ENCODE measurements around the gene OSTN. TPM values are rescaled to one million over a fixed set of nuclear protein-coding genes. Genes with fewer than 3 reads are reported as not detected.

Gene OSTN
- total RNA-seq, 6 experiments from 2014 or later = not detected

DNA sequence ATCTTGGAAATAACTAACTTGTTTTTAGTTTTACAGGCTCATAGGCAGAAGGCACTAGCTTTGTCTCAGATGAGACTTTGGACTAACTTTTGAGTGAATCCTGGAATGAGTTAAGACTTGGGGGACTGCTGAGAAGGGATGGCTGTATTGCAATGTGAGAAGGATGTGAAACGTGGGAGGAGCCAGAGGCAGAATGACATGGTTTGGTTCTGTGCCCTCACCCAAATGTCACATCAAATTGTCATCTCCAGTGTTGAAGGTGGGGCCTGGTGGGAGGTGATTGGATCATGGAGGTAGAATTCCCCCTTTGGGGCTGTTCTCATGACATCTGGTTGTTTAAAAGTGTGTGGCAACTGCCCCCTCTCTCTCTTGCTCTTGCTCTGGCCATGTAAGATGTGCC is 101.4 kb downstream of the OSTN start:
- Histone ChIP-seq H3K36me3 (no peaks in the 10 kb centered on the region), H3K4me3 (no peak overlapping the region), H3K27me3 (no peaks in the 10 kb centered on the region), H3K4me1 (no peaks in the 10 kb centered on the region), H3K9me3 (no peaks in the 10 kb centered on the region), H3K27ac (no peak overlapping the region)
- intact Hi-C loops (cut with DNase I) = no loop called here
- WGBS (ENCODE audit: insufficient coverage, low coverage, low lambda C conversion rate, missing lambda C conversion rate) = 40% methylated on average over 1 of the region's 1 CpG
- ATAC-seq (no peak), DNase-seq (no peak)
- TF ChIP-seq POLR2A (IDR thresholded peaks at IDR 0.05) = no peak
- TF ChIP-seq, protein P1, sequence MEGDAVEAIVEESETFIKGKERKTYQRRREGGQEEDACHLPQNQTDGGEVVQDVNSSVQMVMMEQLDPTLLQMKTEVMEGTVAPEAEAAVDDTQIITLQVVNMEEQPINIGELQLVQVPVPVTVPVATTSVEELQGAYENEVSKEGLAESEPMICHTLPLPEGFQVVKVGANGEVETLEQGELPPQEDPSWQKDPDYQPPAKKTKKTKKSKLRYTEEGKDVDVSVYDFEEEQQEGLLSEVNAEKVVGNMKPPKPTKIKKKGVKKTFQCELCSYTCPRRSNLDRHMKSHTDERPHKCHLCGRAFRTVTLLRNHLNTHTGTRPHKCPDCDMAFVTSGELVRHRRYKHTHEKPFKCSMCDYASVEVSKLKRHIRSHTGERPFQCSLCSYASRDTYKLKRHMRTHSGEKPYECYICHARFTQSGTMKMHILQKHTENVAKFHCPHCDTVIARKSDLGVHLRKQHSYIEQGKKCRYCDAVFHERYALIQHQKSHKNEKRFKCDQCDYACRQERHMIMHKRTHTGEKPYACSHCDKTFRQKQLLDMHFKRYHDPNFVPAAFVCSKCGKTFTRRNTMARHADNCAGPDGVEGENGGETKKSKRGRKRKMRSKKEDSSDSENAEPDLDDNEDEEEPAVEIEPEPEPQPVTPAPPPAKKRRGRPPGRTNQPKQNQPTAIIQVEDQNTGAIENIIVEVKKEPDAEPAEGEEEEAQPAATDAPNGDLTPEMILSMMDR (IDR thresholded peaks at IDR 0.05) = no peak

DNA sequence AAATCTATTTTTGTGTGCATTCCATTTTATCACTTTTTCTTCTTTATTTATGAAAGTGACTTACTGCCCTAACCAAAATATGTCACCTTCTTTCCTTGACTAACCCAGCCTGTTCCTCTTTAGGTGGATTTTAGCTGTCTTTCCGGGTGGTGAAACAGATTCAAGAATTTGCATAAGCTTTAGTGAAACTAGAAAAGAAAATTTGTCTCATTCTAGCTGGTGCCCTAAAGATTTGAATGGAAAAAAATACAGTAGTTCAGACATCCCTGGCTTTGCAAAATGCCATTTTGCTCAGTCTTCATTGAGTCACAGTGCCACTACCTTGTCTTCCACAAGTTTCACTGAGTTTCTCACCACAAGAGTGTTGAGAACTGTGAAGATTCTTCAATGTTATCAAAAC is 102.0 kb downstream of the OSTN start:
- WGBS (ENCODE audit: insufficient coverage, low coverage, low lambda C conversion rate, missing lambda C conversion rate) = 64% methylated on average over 1 of the region's 1 CpG
- no peaks in the 10 kb centered on the region for H3K27me3 ChIP-seq
- no peak overlapping the region for H3K27ac ChIP-seq
- no peaks in the 10 kb centered on the region for H3K9me3 ChIP-seq
- H3K4me1 ChIP-seq = no peaks in the 10 kb centered on the region
- TF ChIP-seq POLR2A (IDR thresholded peaks at IDR 0.05) = no peak
- TF ChIP-seq, protein P1 (IDR thresholded peaks at IDR 0.05) = no peak
- ATAC-seq (no peak), DNase-seq (no peak)
- H3K36me3 ChIP-seq = no peaks in the 10 kb centered on the region
- intact Hi-C loops (cut with DNase I) = no loop called here
- H3K4me3 ChIP-seq = no peak overlapping the region

DNA sequence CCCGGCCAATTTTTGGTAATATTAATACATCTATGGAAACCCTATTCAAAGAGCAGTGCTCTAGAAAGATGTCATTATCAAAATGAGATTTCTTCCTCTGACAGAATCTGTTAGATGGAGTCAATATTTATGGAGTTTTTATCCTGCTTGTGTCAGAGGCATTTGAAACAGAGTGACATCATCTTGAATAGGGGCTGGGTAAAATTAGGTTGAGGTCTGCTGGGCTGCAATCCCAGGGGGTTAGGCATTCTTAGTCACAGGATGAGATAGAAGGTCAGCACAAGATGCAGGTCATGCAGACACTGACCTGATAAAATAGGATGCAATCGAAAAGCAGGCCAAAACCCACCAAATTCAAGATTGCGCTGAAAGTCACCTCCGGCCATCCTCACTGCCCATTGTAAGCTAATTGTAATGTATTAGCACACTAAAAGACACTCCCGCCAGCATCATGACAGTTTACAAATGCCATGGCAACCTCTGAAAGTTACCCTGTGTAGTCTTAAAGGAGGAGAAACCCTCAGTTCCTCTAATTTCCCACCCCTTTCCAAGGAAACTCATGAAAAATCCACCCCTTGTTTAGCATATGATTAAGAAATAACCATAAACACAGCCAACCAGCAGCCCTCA is 102.9 kb downstream of the OSTN start:
- H3K9me3 ChIP-seq = no peaks in the 10 kb centered on the region
- 88% methylated on average over 1 of the region's 5 CpGs for WGBS (ENCODE audit: insufficient coverage, low coverage, low lambda C conversion rate, missing lambda C conversion rate)
- H3K36me3 ChIP-seq = no peaks in the 10 kb centered on the region
- H3K4me1 ChIP-seq = no peaks in the 10 kb centered on the region
- DNase-seq (no peak), ATAC-seq (no peak)
- no peak overlapping the region for H3K4me3 ChIP-seq
- TF ChIP-seq, protein P1 (IDR thresholded peaks at IDR 0.05) = no peak
- TF ChIP-seq POLR2A (IDR thresholded peaks at IDR 0.05) = no peak
- H3K27ac ChIP-seq = no peak overlapping the region
- intact Hi-C loops (cut with DNase I) = no loop called here
- no peaks in the 10 kb centered on the region for H3K27me3 ChIP-seq

DNA sequence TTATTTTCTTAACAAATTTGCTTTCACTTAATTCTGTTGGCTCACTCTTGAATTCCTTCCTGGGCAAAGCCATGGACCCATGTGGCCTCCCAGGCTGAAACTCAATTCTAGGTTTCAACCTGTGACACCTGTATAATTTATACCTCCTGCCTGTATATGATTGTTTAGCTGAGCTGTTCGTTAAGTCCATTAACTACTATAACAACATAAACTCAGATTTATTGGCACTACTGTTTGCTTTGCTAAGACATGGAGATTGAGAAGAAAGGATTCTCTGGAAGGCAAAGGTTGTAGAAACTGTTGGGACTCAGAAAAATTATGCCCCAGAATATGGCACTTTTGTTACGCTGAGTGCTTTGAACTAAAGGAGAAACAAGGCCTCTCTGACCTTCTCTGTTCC is 103.4 kb downstream of the OSTN start:
- no peaks in the 10 kb centered on the region for H3K9me3 ChIP-seq
- ATAC-seq = no peak
- no peak overlapping the region for H3K4me3 ChIP-seq
- no peak overlapping the region for H3K27ac ChIP-seq
- H3K27me3 ChIP-seq = no peaks in the 10 kb centered on the region
- TF ChIP-seq POLR2A (IDR thresholded peaks at IDR 0.05) = no peak
- TF ChIP-seq, protein P1 (IDR thresholded peaks at IDR 0.05) = no peak
- no peaks in the 10 kb centered on the region for H3K36me3 ChIP-seq
- intact Hi-C loops (cut with DNase I) = no loop called here
- WGBS (ENCODE audit: insufficient coverage, low coverage, low lambda C conversion rate, missing lambda C conversion rate) = 93% methylated on average over 2 of the region's 2 CpGs
- DNase-seq = no peak
- H3K4me1 ChIP-seq = no peaks in the 10 kb centered on the region

DNA sequence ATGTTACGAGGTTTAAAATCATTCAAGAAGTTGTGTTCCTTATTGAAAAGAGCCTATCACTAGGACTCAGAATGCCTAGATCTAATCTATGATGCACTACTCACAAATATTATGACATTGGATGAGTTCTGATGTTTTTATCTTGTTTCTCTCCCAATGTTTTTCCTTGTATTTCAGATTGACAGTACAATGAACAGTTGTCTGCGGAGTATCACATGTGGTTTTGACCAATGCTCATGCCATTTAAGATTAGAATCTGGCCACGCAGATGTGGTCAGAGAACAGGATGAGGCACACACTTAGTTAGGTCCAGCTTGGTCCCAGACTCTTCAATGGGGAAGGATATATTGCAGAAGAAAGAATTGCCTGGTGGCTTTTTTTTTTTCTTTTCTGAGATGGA is 104.6 kb downstream of the OSTN start:
- no peak overlapping the region for H3K27ac ChIP-seq
- no peaks in the 10 kb centered on the region for H3K4me1 ChIP-seq
- no peaks in the 10 kb centered on the region for H3K9me3 ChIP-seq
- no peaks in the 10 kb centered on the region for H3K27me3 ChIP-seq
- no peak overlapping the region for H3K4me3 ChIP-seq
- no peaks in the 10 kb centered on the region for H3K36me3 ChIP-seq
- intact Hi-C loops (cut with DNase I) = no loop called here
- ATAC-seq (no peak), DNase-seq (no peak)
- WGBS (ENCODE audit: insufficient coverage, low coverage, low lambda C conversion rate, missing lambda C conversion rate) = 76% methylated on average over 3 of the region's 3 CpGs
- TF ChIP-seq, protein P1 (IDR thresholded peaks at IDR 0.05) = no peak
- TF ChIP-seq POLR2A (IDR thresholded peaks at IDR 0.05) = no peak
